Hepatocyte (in vitro differentiated cells): ENCODE data around the gene ARHGAP1. TPM values are rescaled to one million over a fixed set of nuclear protein-coding genes. Genes with fewer than 3 reads are reported as not detected.
"Not testable (repeated sequence)": the region's sequence is repeated elsewhere in the genome, so short reads cannot be mapped to it uniquely, and the experiment has no call there.

Experiments
- DNase-seq: peaks from one replicate; pipeline ENCODE4 v3.0.0-alpha.2; 2016; ENCODE audit warnings: low spot score
- H2AFZ ChIP-seq: fragments of 200-600 bp; sonication (generic); 2 replicates; pipeline ENCODE4 v1.6.0; 2016; ENCODE audit warnings: antibody characterized with exemption, mild to moderate bottlenecking
- H3K27ac ChIP-seq: fragments of 200-600 bp; sonication (generic); 2 replicates; pipeline ENCODE4 v1.5.1; 2016; ENCODE audit warnings: mild to moderate bottlenecking
- H3K27me3 ChIP-seq: fragments of 200-600 bp; sonication (generic); 2 replicates; pipeline ENCODE4 v1.6.1; 2016
- H3K36me3 ChIP-seq: fragments of 200-600 bp; sonication (generic); replicated peaks from 2 replicates; pipeline ENCODE4 v1.5.1; 2016; ENCODE audit warnings: low read depth; ENCODE audit not compliant: insufficient read depth
- H3K4me1 ChIP-seq: fragments of 200-600 bp; sonication (generic); 2 replicates; pipeline ENCODE4 v1.5.1; 2016; ENCODE audit warnings: mild to moderate bottlenecking, moderate library complexity; ENCODE audit not compliant: insufficient read depth
- H3K4me2 ChIP-seq: fragments of 200-600 bp; sonication (generic); 2 replicates; pipeline ENCODE4 v1.6.0; 2016
- H3K4me3 ChIP-seq: fragments of 200-600 bp; sonication (generic); 2 replicates; pipeline ENCODE4 v1.5.1; 2016; ENCODE audit warnings: mild to moderate bottlenecking
- H3K79me2 ChIP-seq: fragments of 200-600 bp; sonication (generic); 2 replicates; pipeline ENCODE4 v1.6.0; 2017; ENCODE audit warnings: mild to moderate bottlenecking
- H3K9me2 ChIP-seq: fragments of 200-600 bp; sonication (generic); replicated peaks from 2 replicates; pipeline ENCODE4 v1.6.0; 2017; ENCODE audit warnings: mild to moderate bottlenecking; ENCODE audit not compliant: insufficient read depth
- H3K9me3 ChIP-seq: fragments of 200-600 bp; sonication (generic); 2 replicates; pipeline ENCODE4 v1.5.1; 2016; ENCODE audit warnings: low read depth, mild to moderate bottlenecking
- H4K20me1 ChIP-seq: fragments of 200-600 bp; sonication (generic); 2 replicates; pipeline ENCODE4 v1.6.0; 2016; ENCODE audit warnings: mild to moderate bottlenecking; ENCODE audit not compliant: insufficient read depth, poor library complexity, severe bottlenecking
- EZH2 ChIP-seq: fragments of 200-600 bp; sonication (generic); IDR thresholded peaks from 2 replicates; pipeline ENCODE4 v1.6.1; 2016; ENCODE audit warnings: antibody characterized with exemption, mild to moderate bottlenecking, borderline replicate concordance
- EZH2phosphoT487 ChIP-seq: fragments of 200-600 bp; sonication (generic); IDR thresholded peaks from one replicate; pipeline ENCODE4 v1.6.1; 2018; ENCODE audit warnings: antibody characterized with exemption, mild to moderate bottlenecking, low read depth, moderate library complexity; ENCODE audit not compliant: unreplicated experiment, severe bottlenecking
- WGBS: methylation state at CpG from one replicate; pipeline ENCODE4 v1.1.6; 2016; ENCODE audit warnings: low lambda C conversion rate; ENCODE audit errors: missing lambda C conversion rate; 5-methylcytosine and 5-hydroxymethylcytosine counted together
- polyA plus RNA-seq: library from polyadenylated mRNA; unstranded; fragments of >200 nt; fragmentation: Nextera tagmentation; extraction: Ambion mirVana; gene quantifications from 2 replicates; pipeline ENCODE4 v1.2.1, GENCODE V29; 2016
- total RNA-seq: library from RNA; depleted of rRNA; stranded (reverse); fragments of >200 nt; gene quantifications from 2 replicates; pipeline ENCODE4 v1.2.3, GENCODE V29; 2014
- TF ChIP-seq, protein P1 (sequence below): fragments of 200-600 bp; sonication (generic); IDR thresholded peaks from 2 replicates; pipeline ENCODE4 v1.5.1; 2016; ENCODE audit warnings: antibody characterized with exemption, mild to moderate bottlenecking; ENCODE audit not compliant: poor library complexity

ARHGAP1 gene
- total and polyA plus RNA-seq, 2 experiments from 2014 or later, result 23.4 to 62.8 TPM

DNA sequence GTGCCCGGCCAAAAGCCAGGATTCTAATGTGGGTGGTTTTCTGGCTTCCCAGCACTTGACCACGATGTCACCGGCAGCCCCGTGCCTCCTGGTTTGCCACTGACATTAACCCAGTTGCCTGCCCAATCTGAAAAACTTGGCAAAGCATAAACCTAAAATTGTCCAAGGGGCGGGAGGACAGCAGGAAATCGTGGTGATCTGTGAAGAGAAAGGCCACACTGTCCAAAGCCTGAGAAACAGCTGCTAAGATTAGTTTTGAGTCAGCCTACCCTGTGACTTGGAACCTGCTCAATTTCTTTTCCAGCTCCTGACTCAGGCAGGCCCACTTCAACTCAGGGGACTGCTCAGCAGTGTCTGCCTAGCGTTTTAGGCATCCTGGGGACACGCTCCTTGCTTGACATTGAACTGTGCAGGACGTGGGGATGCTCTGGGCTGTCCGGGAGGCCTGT lies 10.4 kb upstream of the ARHGAP1 start:
- no peak for DNase-seq
- H3K9me3 ChIP-seq, result no peaks in the 10 kb centered on the region
- H4K20me1 ChIP-seq, result no peaks in the 10 kb centered on the region
- no peaks in the 10 kb centered on the region for H3K79me2 ChIP-seq
- no peak overlapping the region for H3K4me2 ChIP-seq
- TF ChIP-seq, protein P1, sequence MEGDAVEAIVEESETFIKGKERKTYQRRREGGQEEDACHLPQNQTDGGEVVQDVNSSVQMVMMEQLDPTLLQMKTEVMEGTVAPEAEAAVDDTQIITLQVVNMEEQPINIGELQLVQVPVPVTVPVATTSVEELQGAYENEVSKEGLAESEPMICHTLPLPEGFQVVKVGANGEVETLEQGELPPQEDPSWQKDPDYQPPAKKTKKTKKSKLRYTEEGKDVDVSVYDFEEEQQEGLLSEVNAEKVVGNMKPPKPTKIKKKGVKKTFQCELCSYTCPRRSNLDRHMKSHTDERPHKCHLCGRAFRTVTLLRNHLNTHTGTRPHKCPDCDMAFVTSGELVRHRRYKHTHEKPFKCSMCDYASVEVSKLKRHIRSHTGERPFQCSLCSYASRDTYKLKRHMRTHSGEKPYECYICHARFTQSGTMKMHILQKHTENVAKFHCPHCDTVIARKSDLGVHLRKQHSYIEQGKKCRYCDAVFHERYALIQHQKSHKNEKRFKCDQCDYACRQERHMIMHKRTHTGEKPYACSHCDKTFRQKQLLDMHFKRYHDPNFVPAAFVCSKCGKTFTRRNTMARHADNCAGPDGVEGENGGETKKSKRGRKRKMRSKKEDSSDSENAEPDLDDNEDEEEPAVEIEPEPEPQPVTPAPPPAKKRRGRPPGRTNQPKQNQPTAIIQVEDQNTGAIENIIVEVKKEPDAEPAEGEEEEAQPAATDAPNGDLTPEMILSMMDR, result no peak
- TF ChIP-seq EZH2phosphoT487 (no peak), EZH2 (no peak)
- H3K27ac ChIP-seq, result peak overlapping the region; percentile 51
- H3K27me3 ChIP-seq, result no peaks in the 10 kb centered on the region
- H3K36me3 ChIP-seq, result no peaks in the 10 kb centered on the region
- 88% methylated on average over 10 of the region's 10 CpGs for WGBS
- H3K4me3 ChIP-seq, result no peak overlapping the region
- no peaks in the 10 kb centered on the region for H3K4me1 ChIP-seq
- H2AFZ ChIP-seq, result no peak overlapping the region
- H3K9me2 ChIP-seq, result no peaks in the 10 kb centered on the region

DNA sequence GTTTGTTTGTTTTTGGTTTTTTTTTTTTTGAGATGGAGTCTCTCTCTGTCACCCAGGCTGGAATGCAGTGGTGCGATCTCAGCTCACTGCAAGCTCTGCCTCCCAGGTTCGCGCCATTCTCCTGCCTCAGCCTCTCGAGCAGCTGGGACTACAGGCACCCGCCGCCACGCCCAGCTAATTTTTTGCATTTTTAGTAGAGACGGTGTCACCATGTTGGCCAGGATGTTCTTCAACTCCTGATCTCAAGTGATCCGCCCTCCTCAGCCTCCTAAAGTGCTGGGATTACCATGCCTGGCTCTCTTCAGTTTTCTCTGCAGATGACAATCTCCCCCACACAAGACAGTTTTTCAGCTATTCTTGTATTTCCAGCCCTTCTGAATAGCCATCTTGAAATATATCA lies 8.9 kb upstream of the ARHGAP1 start:
- H3K4me1 ChIP-seq, H3K4me3 ChIP-seq, H2AFZ ChIP-seq, H3K9me3 ChIP-seq, H3K27me3 ChIP-seq, H3K4me2 ChIP-seq, DNase-seq, H3K36me3 ChIP-seq, H4K20me1 ChIP-seq, H3K79me2 ChIP-seq, H3K9me2 ChIP-seq, H3K27ac ChIP-seq: not testable (repeated sequence)
- 87% methylated on average over 9 of the region's 9 CpGs for WGBS

DNA sequence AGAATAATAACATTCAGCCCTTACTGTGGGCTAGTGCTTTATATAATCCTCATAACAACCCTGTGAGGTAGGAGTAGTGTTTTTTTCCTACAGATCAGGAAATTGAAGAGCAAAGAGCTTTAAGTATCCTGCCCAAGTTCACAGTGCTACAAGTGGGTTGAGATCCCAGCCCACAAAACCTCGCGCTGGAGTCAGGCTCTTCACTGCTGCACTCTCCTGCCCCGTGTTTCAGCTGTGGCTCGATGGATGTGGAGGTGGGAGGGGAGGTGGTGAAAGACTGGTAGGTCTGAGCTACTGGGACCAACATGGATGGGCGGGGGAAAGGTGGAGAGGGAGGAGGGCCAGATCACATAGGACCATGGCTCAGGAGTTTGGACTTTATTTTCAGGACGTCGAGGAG lies 6.5 kb upstream of the ARHGAP1 start:
- Histone ChIP-seq H3K4me3 (no peak overlapping the region), H3K4me1 (peaks cover 6% of the 10 kb centered on the region), H2AFZ (no peak overlapping the region), H3K36me3 (no peaks in the 10 kb centered on the region), H3K27ac (no peak overlapping the region), H3K79me2 (peaks cover 16% of the 10 kb centered on the region), H3K9me3 (no peaks in the 10 kb centered on the region), H4K20me1 (no peaks in the 10 kb centered on the region), H3K9me2 (no peaks in the 10 kb centered on the region), H3K27me3 (no peaks in the 10 kb centered on the region), H3K4me2 (no peak overlapping the region)
- no peak for DNase-seq
- 96% methylated on average over 6 of the region's 7 CpGs for WGBS
- TF ChIP-seq, protein P1, result no peak
- TF ChIP-seq EZH2 (no peak), EZH2phosphoT487 (no peak)

- no peaks in the 10 kb centered on the region for H3K27me3 ChIP-seq
- H3K9me2 ChIP-seq, result no peaks in the 10 kb centered on the region
- no peak overlapping the region for H3K27ac ChIP-seq
- H3K9me3 ChIP-seq, result no peaks in the 10 kb centered on the region
- no peak overlapping the region for H3K4me3 ChIP-seq
- DNase-seq, result no peak
- H4K20me1 ChIP-seq, result no peaks in the 10 kb centered on the region
- TF ChIP-seq, protein P1, result no peak
- peaks cover 9% of the 10 kb centered on the region for H3K4me1 ChIP-seq
- over 99% methylated on average over 31 of the region's 31 CpGs for WGBS
- H3K4me2 ChIP-seq, result no peak overlapping the region
- no peak overlapping the region for H2AFZ ChIP-seq
- H3K36me3 ChIP-seq, result no peaks in the 10 kb centered on the region
- peaks cover 26% of the 10 kb centered on the region for H3K79me2 ChIP-seq
These were observed 4.8 kb upstream of the ARHGAP1 start for GRCh38 chr11:46705070-46705688.
